Activated T-helper 17 cell treated with anti-CD3 and anti-CD28 coated beads, Interleukin-2, amount 50 U/mL, for 72 hours (primary cell): ENCODE measurements around the gene IL23R. TPM values are rescaled to one million over a fixed set of nuclear protein-coding genes. Genes with fewer than 3 reads are reported as not detected.

Experiments used
- ATAC-seq: fragments of 150-1000 bp; cut with Tn5 transposase; replicated peaks from 2 replicates; pipeline ENCODE4 v1.10.0; 2021; ENCODE audit warnings: mild to moderate bottlenecking, moderate library complexity
- H3K27ac Mint-ChIP-seq: one replicate; pipeline ENCODE4 v1.8.0; 2022; ENCODE audit warnings: mixed read lengths
- H3K27me3 Mint-ChIP-seq: one replicate; pipeline ENCODE4 v1.8.0; 2022; ENCODE audit warnings: mixed read lengths
- H3K36me3 Mint-ChIP-seq: one replicate; pipeline ENCODE4 v1.8.0; 2022; ENCODE audit warnings: low read depth, mild to moderate bottlenecking, mixed read lengths
- H3K4me1 Mint-ChIP-seq: one replicate; pipeline ENCODE4 v1.8.0; 2022; ENCODE audit warnings: mixed read lengths
- H3K4me3 Mint-ChIP-seq: one replicate; pipeline ENCODE4 v1.8.0; 2022; ENCODE audit warnings: mild to moderate bottlenecking, mixed read lengths
- H3K9me3 Mint-ChIP-seq: one replicate; pipeline ENCODE4 v1.8.0; 2022; ENCODE audit warnings: mixed read lengths
- total RNA-seq, 2 donors: library from RNA; stranded (reverse); gene quantifications; one replicate each; pipeline ENCODE4 v1.2.3, GENCODE V29; 2022

Gene IL23R
- total RNA-seq, 2 donors from 2014 or later: 15.2 to 20.1 TPM

- ATAC-seq: no peak
- Mint-ChIP-seq H3K4me1 (peaks cover under 1% of the 10 kb centered on the region), H3K27me3 (no peaks in the 10 kb centered on the region), H3K4me3 (peak overlapping the region; percentile 18), H3K9me3 (no peaks in the 10 kb centered on the region), H3K27ac (no peak overlapping the region), H3K36me3 (peaks cover under 1% of the 10 kb centered on the region)
Observed at GRCh38 chr1:67264899-67265298, 98.6 kb downstream of the IL23R start.

GRCh38 chr1:67269061-67269460 is 102.8 kb downstream of the IL23R start:
- Mint-ChIP-seq H3K4me3 (no peak overlapping the region), H3K27ac (no peak overlapping the region), H3K4me1 (peaks cover 13% of the 10 kb centered on the region), H3K36me3 (peaks cover 30% of the 10 kb centered on the region), H3K27me3 (no peaks in the 10 kb centered on the region), H3K9me3 (peaks cover 9% of the 10 kb centered on the region)
- ATAC-seq: no peak

- peak; percentile 46 for ATAC-seq
- Mint-ChIP-seq H3K9me3 (peaks cover 9% of the 10 kb centered on the region), H3K36me3 (peaks cover 37% of the 10 kb centered on the region), H3K27ac (peak overlapping the region; percentile 77), H3K4me1 (peaks cover 20% of the 10 kb centered on the region), H3K27me3 (no peaks in the 10 kb centered on the region), H3K4me3 (peak overlapping the region; percentile 0)
Observed at GRCh38 chr1:67270541-67270940, 104.3 kb downstream of the IL23R start.

GRCh38 chr1:67273591-67273990 is 107.3 kb downstream of the IL23R start:
- Mint-ChIP-seq H3K27ac (peak overlapping the region; percentile 87), H3K4me3 (no peak overlapping the region), H3K9me3 (peaks cover 9% of the 10 kb centered on the region), H3K4me1 (peaks cover 23% of the 10 kb centered on the region), H3K36me3 (peaks cover 37% of the 10 kb centered on the region), H3K27me3 (no peaks in the 10 kb centered on the region)
- no peak for ATAC-seq

- H3K36me3 Mint-ChIP-seq: peaks cover 37% of the 10 kb centered on the region
- peaks cover 23% of the 10 kb centered on the region for H3K4me1 Mint-ChIP-seq
- H3K4me3 Mint-ChIP-seq: peak overlapping the region; percentile 51
- H3K27me3 Mint-ChIP-seq: no peaks in the 10 kb centered on the region
- H3K9me3 Mint-ChIP-seq: peaks cover 9% of the 10 kb centered on the region
- peak overlapping the region; percentile 87 for H3K27ac Mint-ChIP-seq
- peak; percentile 92 for ATAC-seq
Observed at GRCh38 chr1:67274623-67275325, 108.5 kb downstream of the IL23R start.

GRCh38 chr1:67280696-67281095 is 114.4 kb downstream of the IL23R start:
- Mint-ChIP-seq H3K27me3 (no peaks in the 10 kb centered on the region), H3K27ac (no peak overlapping the region), H3K36me3 (no peaks in the 10 kb centered on the region), H3K4me1 (peaks cover 3% of the 10 kb centered on the region), H3K4me3 (no peak overlapping the region), H3K9me3 (no peaks in the 10 kb centered on the region)
- ATAC-seq: no peak

- no peak for ATAC-seq
- H3K27ac Mint-ChIP-seq: no peak overlapping the region
- H3K9me3 Mint-ChIP-seq: no peaks in the 10 kb centered on the region
- no peaks in the 10 kb centered on the region for H3K27me3 Mint-ChIP-seq
- no peak overlapping the region for H3K4me3 Mint-ChIP-seq
- peaks cover 7% of the 10 kb centered on the region for H3K4me1 Mint-ChIP-seq
- no peaks in the 10 kb centered on the region for H3K36me3 Mint-ChIP-seq
Observed at GRCh38 chr1:67281244-67281643, 115.0 kb downstream of the IL23R start.

GRCh38 chr1:67285780-67286488 is 119.7 kb downstream of the IL23R start:
- Mint-ChIP-seq H3K27me3 (no peaks in the 10 kb centered on the region), H3K9me3 (no peaks in the 10 kb centered on the region), H3K36me3 (no peaks in the 10 kb centered on the region), H3K27ac (peak overlapping the region; percentile 88), H3K4me3 (peak overlapping the region; percentile 45), H3K4me1 (peaks cover 17% of the 10 kb centered on the region)
- ATAC-seq: peak; percentile 97

GRCh38 chr1:67290236-67290635 is 124.0 kb downstream of the IL23R start:
- Mint-ChIP-seq H3K4me3 (no peak overlapping the region), H3K9me3 (no peaks in the 10 kb centered on the region), H3K4me1 (peaks cover 19% of the 10 kb centered on the region), H3K27ac (no peak overlapping the region), H3K36me3 (no peaks in the 10 kb centered on the region), H3K27me3 (no peaks in the 10 kb centered on the region)
- ATAC-seq: no peak

GRCh38 chr1:67294836-67295617 is 128.8 kb downstream of the IL23R start:
- ATAC-seq: peak; percentile 85
- Mint-ChIP-seq H3K4me3 (peak overlapping the region; percentile 15), H3K27ac (peak overlapping the region; percentile 2), H3K27me3 (no peaks in the 10 kb centered on the region), H3K36me3 (no peaks in the 10 kb centered on the region), H3K9me3 (no peaks in the 10 kb centered on the region), H3K4me1 (peaks cover 10% of the 10 kb centered on the region)

GRCh38 chr1:67298762-67299161 is 132.5 kb downstream of the IL23R start:
- Mint-ChIP-seq H3K36me3 (no peaks in the 10 kb centered on the region), H3K27ac (no peak overlapping the region), H3K9me3 (no peaks in the 10 kb centered on the region), H3K4me1 (peaks cover 11% of the 10 kb centered on the region), H3K4me3 (no peak overlapping the region), H3K27me3 (no peaks in the 10 kb centered on the region)
- ATAC-seq: no peak

- no peak for ATAC-seq
- no peaks in the 10 kb centered on the region for H3K9me3 Mint-ChIP-seq
- H3K27ac Mint-ChIP-seq: no peak overlapping the region
- peaks cover 5% of the 10 kb centered on the region for H3K36me3 Mint-ChIP-seq
- H3K4me1 Mint-ChIP-seq: peaks cover 15% of the 10 kb centered on the region
- H3K4me3 Mint-ChIP-seq: no peak overlapping the region
- H3K27me3 Mint-ChIP-seq: no peaks in the 10 kb centered on the region
Observed at GRCh38 chr1:67299296-67299695, 133.0 kb downstream of the IL23R start.

- Mint-ChIP-seq H3K4me1 (peaks cover 12% of the 10 kb centered on the region), H3K27me3 (no peaks in the 10 kb centered on the region), H3K4me3 (no peak overlapping the region), H3K9me3 (no peaks in the 10 kb centered on the region), H3K27ac (no peak overlapping the region), H3K36me3 (peaks cover 8% of the 10 kb centered on the region)
- ATAC-seq: no peak
Observed at GRCh38 chr1:67300561-67300960, 134.3 kb downstream of the IL23R start.

GRCh38 chr1:67304023-67304422 is 137.8 kb downstream of the IL23R start:
- Mint-ChIP-seq H3K4me1 (peaks cover 11% of the 10 kb centered on the region), H3K36me3 (peaks cover 8% of the 10 kb centered on the region)

More at GRCh38 chr1:67304023-67304422, 137.8 kb downstream of the IL23R start:
- peak; percentile 70 for ATAC-seq
- H3K9me3 Mint-ChIP-seq: no peaks in the 10 kb centered on the region
- peak overlapping the region; percentile 88 for H3K27ac Mint-ChIP-seq
- H3K4me3 Mint-ChIP-seq: peak overlapping the region; percentile 59
- no peaks in the 10 kb centered on the region for H3K27me3 Mint-ChIP-seq
